Activated CD8-positive, alpha-beta memory T cell treated with anti-CD3 and anti-CD28 coated beads, Interleukin-2, amount 10 ng/mL, durations not matched to agents 7 days and 5 days (primary cell): ENCODE data around the gene TFR2. TPM values are rescaled to one million over a fixed set of nuclear protein-coding genes. Genes with fewer than 3 reads are reported as not detected.

ENCODE experiments used
- ATAC-seq: fragments of 150-1000 bp; cut with Tn5 transposase; one replicate; pipeline ENCODE4 v1.10.0; 2021; ENCODE audit warnings: moderate library complexity
- CTCF ChIA-PET: fragments of 350-600 bp; sonication (Branson Sonifier 250); formaldehyde crosslinking; loops from one replicate; lab custom pipeline; 2021; ENCODE audit warnings: antibody characterized with exemption; lab: Charles Lee
- DNase-seq: peaks from one replicate; pipeline ENCODE4 v3.0.0-alpha.2; 2020
- H3K27ac Mint-ChIP-seq: one replicate; pipeline ENCODE4 v1.8.0; 2021; ENCODE audit warnings: mild to moderate bottlenecking, mixed read lengths
- H3K27me3 Mint-ChIP-seq: one replicate; pipeline ENCODE4 v1.8.0; 2021; ENCODE audit warnings: mixed read lengths
- H3K36me3 Mint-ChIP-seq: one replicate; pipeline ENCODE4 v1.8.0; 2021; ENCODE audit warnings: mild to moderate bottlenecking, mixed read lengths
- H3K4me1 Mint-ChIP-seq: one replicate; pipeline ENCODE4 v1.8.0; 2021; ENCODE audit warnings: mixed read lengths
- H3K4me3 Mint-ChIP-seq: one replicate; pipeline ENCODE4 v1.8.0; 2021; ENCODE audit warnings: mild to moderate bottlenecking, moderate library complexity, mixed read lengths
- H3K9me3 Mint-ChIP-seq: one replicate; pipeline ENCODE4 v1.8.0; 2022; ENCODE audit warnings: low read depth, mixed read lengths
- total RNA-seq, 2 experiments: library from RNA; stranded (reverse); gene quantifications; one replicate each; pipeline ENCODE4 v1.2.3, GENCODE V29; 2021

Gene TFR2
- total RNA-seq, 2 experiments from 2014 or later: 11.1 to 18.6 TPM

DNA sequence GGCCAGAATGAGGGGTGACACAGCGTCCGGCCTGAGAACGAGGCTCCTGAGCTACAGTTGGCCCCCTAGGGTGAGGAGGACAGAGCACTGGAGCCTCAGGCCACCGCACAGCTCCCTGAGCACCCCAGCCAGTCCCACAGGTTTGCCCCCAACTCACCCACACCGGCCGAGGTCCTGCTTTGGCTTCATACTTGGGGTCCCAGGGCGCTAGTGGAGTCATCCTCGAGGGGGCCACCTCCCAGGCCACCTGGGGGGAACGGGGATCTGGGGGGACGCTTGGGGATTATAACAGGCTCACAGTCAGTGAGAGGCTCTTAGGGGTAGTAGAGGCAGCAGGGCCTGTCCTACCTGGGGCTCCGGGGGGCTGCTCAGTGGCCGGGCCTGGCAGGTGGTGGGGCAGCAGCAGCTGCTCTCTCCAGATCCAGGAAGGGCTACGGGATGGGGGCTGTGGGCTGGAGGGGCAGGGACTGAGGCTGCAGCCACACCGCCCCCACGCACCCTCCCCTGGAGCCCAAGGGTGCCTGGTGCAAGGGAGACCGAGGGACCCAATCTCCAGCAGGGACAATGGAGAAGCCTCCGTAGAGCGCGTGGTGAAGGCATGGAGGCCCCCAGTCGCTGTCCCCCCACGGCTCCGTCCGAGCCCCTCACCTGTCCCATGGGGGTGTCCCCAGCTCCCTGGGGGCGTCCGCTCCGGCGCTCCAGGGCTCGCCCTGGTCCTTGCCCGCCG lies 68.2 kb downstream of the TFR2 start:
- ATAC-seq (no peak), DNase-seq (no peak)
- Mint-ChIP-seq H3K9me3 (no peaks in the 10 kb centered on the region), H3K36me3 (peaks cover 8% of the 10 kb centered on the region), H3K4me1 (peaks cover 30% of the 10 kb centered on the region), H3K27ac (no peak overlapping the region), H3K4me3 (no peak overlapping the region), H3K27me3 (no peaks in the 10 kb centered on the region)
- CTCF ChIA-PET: interaction anchor here (0.9 to 1.1 kb wide), 3 partner anchors 9 to 90 kb away, joined by 3 to 4 read pairs (median 3); no protein-coding TSS in a partner anchor

DNA sequence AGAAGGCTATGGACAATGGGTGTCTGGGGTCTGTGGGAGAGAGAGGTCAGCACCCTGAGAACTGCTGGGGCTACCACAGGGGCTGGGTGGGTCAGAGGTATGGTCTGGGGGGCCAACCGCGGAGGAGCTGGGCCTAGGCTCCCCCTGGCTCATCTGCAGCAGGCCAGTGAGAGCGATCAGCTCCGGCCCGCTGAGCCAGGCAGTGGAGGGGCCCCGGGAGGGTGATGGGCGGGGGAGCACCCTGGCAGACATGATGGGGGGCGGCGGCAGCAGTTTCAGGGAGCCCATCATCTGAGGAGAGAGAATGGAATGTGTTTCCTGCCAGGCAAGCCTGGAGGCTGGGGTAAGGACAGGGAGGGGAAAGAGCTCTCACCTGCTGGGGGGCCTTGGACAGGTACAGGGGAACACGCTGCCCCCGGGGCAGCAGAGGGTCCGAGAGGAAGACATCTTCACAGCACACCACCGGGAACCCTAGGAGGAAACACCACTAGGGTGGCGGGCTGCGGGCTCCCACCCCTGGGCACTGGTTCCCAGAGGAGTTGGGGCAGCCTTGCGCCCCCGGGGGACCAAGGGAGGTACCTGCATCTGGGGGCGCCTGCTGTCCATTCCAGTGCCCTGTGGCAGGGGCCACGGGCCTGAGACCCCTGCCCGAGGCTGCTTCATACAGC lies 68.9 kb downstream of the TFR2 start:
- Mint-ChIP-seq H3K4me1 (peaks cover 37% of the 10 kb centered on the region), H3K27me3 (no peaks in the 10 kb centered on the region), H3K27ac (no peak overlapping the region), H3K4me3 (no peak overlapping the region), H3K36me3 (peaks cover 8% of the 10 kb centered on the region), H3K9me3 (no peaks in the 10 kb centered on the region)
- CTCF ChIA-PET: interaction anchor here (0.9 to 1.1 kb wide), 3 partner anchors 10 to 90 kb away, joined by 3 to 4 read pairs (median 3); no protein-coding TSS in a partner anchor
- ATAC-seq (no peak), DNase-seq (no peak)

GRCh38 chr7:100571829-100572116 lies 69.6 kb downstream of the TFR2 start:
- CTCF ChIA-PET: interaction anchor here (0.7 to 1.7 kb wide), 6 partner anchors 9 to 121 kb away, joined by 3 to 11 read pairs (median 3); no protein-coding TSS in a partner anchor
- Mint-ChIP-seq H3K27ac (no peak overlapping the region), H3K4me3 (no peak overlapping the region), H3K4me1 (peaks cover 43% of the 10 kb centered on the region), H3K36me3 (peaks cover 8% of the 10 kb centered on the region), H3K9me3 (no peaks in the 10 kb centered on the region), H3K27me3 (no peaks in the 10 kb centered on the region)
- ATAC-seq (no peak), DNase-seq (no peak)

DNA sequence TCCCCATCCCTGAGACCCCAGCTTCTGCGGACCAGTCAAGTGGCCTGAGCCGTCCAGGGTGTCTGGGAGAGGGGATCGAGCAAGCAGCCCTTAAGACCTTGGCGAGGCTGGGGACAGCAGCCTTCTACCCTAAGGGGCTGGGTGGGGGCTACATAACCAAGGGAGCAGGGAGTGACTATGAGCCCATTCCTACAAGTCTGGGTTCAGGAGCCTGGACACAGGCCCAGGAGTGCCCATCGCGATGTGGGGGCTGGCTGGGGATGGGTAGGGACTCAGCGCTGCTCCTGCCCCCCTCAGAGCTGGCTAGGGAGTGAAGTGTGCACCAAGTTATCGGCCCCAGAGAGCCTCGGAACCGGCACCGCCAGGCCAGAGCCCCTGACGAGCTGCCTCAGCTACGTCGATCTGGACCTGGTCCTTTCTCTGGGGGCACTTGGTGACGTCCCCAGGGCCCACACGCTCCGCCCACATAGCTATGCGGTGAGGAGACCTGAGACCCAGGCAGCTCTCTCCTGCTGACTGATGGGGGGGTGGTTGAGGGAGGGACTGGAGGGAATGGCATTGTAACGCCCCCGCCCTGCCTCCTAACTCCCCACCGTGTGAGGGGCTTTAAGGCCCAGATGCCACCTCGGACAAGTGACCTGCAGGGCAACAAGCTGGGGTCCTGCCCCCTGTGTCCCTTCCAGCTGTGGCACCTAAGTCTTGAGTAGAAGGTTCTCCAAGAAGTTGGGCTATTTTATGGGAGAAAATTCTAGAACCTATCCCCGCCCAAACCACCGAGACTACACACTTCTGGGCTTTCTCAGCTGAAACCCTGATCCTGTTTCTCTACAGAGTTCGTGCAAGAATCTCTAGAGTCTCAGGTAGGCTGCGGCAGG lies 70.2 kb downstream of the TFR2 start:
- DNase-seq: no peak
- Mint-ChIP-seq H3K4me3 (no peak overlapping the region), H3K27ac (no peak overlapping the region), H3K4me1 (peaks cover 46% of the 10 kb centered on the region), H3K36me3 (peaks cover 5% of the 10 kb centered on the region), H3K27me3 (no peaks in the 10 kb centered on the region), H3K9me3 (no peaks in the 10 kb centered on the region)
- no peak for ATAC-seq
- CTCF ChIA-PET: interaction anchor here (0.7 to 1.7 kb wide), 10 partner anchors 8 to 122 kb away, joined by 3 to 11 read pairs (median 3); partner anchors contain the start of genes FBXO24 and MOSPD3

Other genes with a start within 250 kb of the TFR2 start
- 1 to 10 TPM; 2.6 to 3.3 TPM for gene ZCWPW1, start 212.8 kb downstream of the TFR2 start, total RNA-seq
- 10 to 100 TPM; 42.4 to 50.2 TPM for gene MEPCE, start 211.7 kb downstream of the TFR2 start, total RNA-seq
- gene PPP1R35, start 205.1 kb downstream of the TFR2 start, total RNA-seq: 100 to 1,000 TPM in 1 of 2 experiments, 10 to 100 TPM in 1; 77.6 to 101 TPM
- gene SPACDR, start 177.3 kb downstream of the TFR2 start, total RNA-seq: 1 to 10 TPM; 3.8 to 5.0 TPM
- gene TSC22D4, start 162.3 kb downstream of the TFR2 start, total RNA-seq: 100 to 1,000 TPM; 128 to 144 TPM
- under 1 TPM; 0.07 to 0.12 TPM for gene NYAP1, start 157.6 kb downstream of the TFR2 start, total RNA-seq
- 10 to 100 TPM; 61.4 to 82.5 TPM for gene AGFG2, start 102.3 kb downstream of the TFR2 start, total RNA-seq
- gene SAP25, start 67.7 kb downstream of the TFR2 start, total RNA-seq: 10 to 100 TPM; 18.2 to 26.3 TPM
- gene LRCH4, start 55.4 kb downstream of the TFR2 start, total RNA-seq: 100 to 1,000 TPM; 155 to 178 TPM
- gene FBXO24, start 55.2 kb downstream of the TFR2 start, total RNA-seq: 1 to 10 TPM in 1 of 2 experiments, under 1 TPM in 1; 0.80 to 1.3 TPM
- gene PCOLCE, start 39.2 kb downstream of the TFR2 start, total RNA-seq: 10 to 100 TPM in 1 of 2 experiments, 1 to 10 TPM in 1; 9.2 to 11.6 TPM
- 10 to 100 TPM; 22.2 to 28.8 TPM for gene MOSPD3, start 29.0 kb downstream of the TFR2 start, total RNA-seq
- not detected for gene ACTL6B, start 14.9 kb upstream of the TFR2 start, total RNA-seq
- 100 to 1,000 TPM; 243 to 271 TPM for gene GNB2, start 32.2 kb upstream of the TFR2 start, total RNA-seq
- gene GIGYF1, start 52.7 kb upstream of the TFR2 start, total RNA-seq: 10 to 100 TPM; 47.1 to 53.4 TPM
- 10 to 100 TPM; 43.6 to 53.4 TPM for gene POP7, start 64.6 kb upstream of the TFR2 start, total RNA-seq
- gene EPO, start 78.9 kb upstream of the TFR2 start, total RNA-seq: not detected
- gene ZAN, start 92.0 kb upstream of the TFR2 start, total RNA-seq: not detected
- gene EPHB4, start 186.0 kb upstream of the TFR2 start, total RNA-seq: 1 to 10 TPM; 1.3 to 2.0 TPM
- gene SLC12A9, start 211.2 kb upstream of the TFR2 start, total RNA-seq: 10 to 100 TPM; 28.6 to 30.1 TPM
- 10 to 100 TPM; 38.2 to 39.3 TPM for gene TRIP6, start 225.8 kb upstream of the TFR2 start, total RNA-seq
- 100 to 1,000 TPM; 290 to 312 TPM for gene SRRT, start 233.6 kb upstream of the TFR2 start, total RNA-seq
- gene UFSP1, start 248.2 kb upstream of the TFR2 start, total RNA-seq: 1 to 10 TPM; 2.3 to 2.7 TPM